Testis (tissue), 2 donors: ENCODE results near the gene RTF1.

Experiments
- POLR2A ChIP-seq: fragments of 450-650 bp; IDR thresholded peaks from one replicate; pipeline ENCODE4 v1.6.1; 2017; ENCODE audit warnings: antibody characterized with exemption, mild to moderate bottlenecking, moderate library complexity
- TF ChIP-seq, protein P1 (sequence below), 3 experiments: fragments of 450-650 bp in 2 of 3; fragments of 200-600 bp in 1 of 3; sonication (generic) in 1 of 3; IDR thresholded peaks; one replicate each; pipeline ENCODE4 v1.5.1; 2016 to 2019; ENCODE audit warnings: antibody characterized with exemption in 3 of 3, mild to moderate bottlenecking in 2 of 3, moderate library complexity in 1 of 3

DNA sequence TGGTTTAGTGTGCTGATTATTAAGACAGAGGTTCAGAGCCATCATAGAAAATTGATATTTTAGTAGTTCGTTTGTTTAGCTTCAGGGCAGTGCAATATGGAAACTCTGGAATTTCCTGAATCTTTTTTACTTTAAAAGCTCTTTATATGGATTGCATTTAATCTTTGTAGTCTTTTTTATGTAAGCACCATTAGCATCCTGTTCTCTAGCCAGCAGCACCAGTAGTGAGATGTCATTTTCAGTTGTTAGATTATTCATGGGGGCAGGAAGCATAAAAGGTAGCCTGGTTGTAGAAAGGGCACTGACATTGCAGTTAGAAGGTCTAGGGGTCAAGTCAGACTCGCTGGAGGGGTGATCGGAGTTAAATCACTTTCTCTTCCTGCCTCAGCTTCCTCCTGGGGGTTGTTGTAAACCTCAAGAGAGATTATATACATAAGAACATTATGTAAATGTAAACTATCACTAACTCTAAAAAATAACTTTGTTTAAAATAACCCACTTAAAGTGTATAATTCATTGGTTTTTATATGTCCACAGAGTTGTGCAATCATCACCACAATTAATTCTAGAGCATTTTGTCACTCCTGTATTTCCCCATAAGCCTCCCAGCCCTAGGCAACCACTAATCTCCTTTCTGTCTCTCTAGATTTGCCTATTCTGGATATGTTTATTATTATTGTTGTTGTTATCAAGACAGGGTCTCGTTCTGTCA is 45.3 kb downstream of the RTF1 start:
- TF ChIP-seq, protein P1, sequence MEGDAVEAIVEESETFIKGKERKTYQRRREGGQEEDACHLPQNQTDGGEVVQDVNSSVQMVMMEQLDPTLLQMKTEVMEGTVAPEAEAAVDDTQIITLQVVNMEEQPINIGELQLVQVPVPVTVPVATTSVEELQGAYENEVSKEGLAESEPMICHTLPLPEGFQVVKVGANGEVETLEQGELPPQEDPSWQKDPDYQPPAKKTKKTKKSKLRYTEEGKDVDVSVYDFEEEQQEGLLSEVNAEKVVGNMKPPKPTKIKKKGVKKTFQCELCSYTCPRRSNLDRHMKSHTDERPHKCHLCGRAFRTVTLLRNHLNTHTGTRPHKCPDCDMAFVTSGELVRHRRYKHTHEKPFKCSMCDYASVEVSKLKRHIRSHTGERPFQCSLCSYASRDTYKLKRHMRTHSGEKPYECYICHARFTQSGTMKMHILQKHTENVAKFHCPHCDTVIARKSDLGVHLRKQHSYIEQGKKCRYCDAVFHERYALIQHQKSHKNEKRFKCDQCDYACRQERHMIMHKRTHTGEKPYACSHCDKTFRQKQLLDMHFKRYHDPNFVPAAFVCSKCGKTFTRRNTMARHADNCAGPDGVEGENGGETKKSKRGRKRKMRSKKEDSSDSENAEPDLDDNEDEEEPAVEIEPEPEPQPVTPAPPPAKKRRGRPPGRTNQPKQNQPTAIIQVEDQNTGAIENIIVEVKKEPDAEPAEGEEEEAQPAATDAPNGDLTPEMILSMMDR (IDR thresholded peaks at IDR 0.05), result no peak
- TF ChIP-seq POLR2A, result no peak
